ENCODE results near the gene TP63.
"Not testable (repeated sequence)": the region's sequence is repeated elsewhere in the genome, so short reads cannot be mapped to it uniquely, and the experiment has no call there.

Gene TP63

GRCh38 chr3:189734061-189734460, 102.9 kb downstream of the TP63 start:
- Histone ChIP-seq H3K4me3 (no peak overlapping the region), H3K9me3 (no peaks in the 10 kb centered on the region), H3K4me1 (no peaks in the 10 kb centered on the region), H3K27me3 (ENCODE audit: low read depth) (no peaks in the 10 kb centered on the region), H3K36me3 (replicated peaks) (no peaks in the 10 kb centered on the region)
- in situ Hi-C loops (cut with MboI; ENCODE audit: low sequenced_read_pairs), result no loop called here
- no peak for DNase-seq (ENCODE audit: low spot score in 2 of 2)

- no peaks in the 10 kb centered on the region for H3K4me1 ChIP-seq
- no peak for DNase-seq (ENCODE audit: low spot score in 2 of 2)
- in situ Hi-C loops (cut with MboI; ENCODE audit: low sequenced_read_pairs), result no loop called here
- no peaks in the 10 kb centered on the region for H3K27me3 ChIP-seq (ENCODE audit: low read depth)
- H3K36me3 ChIP-seq (replicated peaks), result no peaks in the 10 kb centered on the region
- H3K9me3 ChIP-seq, result no peaks in the 10 kb centered on the region
- H3K4me3 ChIP-seq, result no peak overlapping the region
Measured at GRCh38 chr3:189735913-189736312, 104.7 kb downstream of the TP63 start.

- in situ Hi-C loops (cut with MboI; ENCODE audit: low sequenced_read_pairs), result no loop called here
- H3K36me3 ChIP-seq (replicated peaks), result no peaks in the 10 kb centered on the region
- H3K4me1 ChIP-seq, result no peaks in the 10 kb centered on the region
Measured at GRCh38 chr3:189737071-189737470, 105.9 kb downstream of the TP63 start.

GRCh38 chr3:189737619-189738018, 106.4 kb downstream of the TP63 start:
- no peaks in the 10 kb centered on the region for H3K4me1 ChIP-seq
- no peaks in the 10 kb centered on the region for H3K36me3 ChIP-seq (replicated peaks)

More at GRCh38 chr3:189737071-189737470, 105.9 kb downstream of the TP63 start:
- no peak overlapping the region for H3K4me3 ChIP-seq
- no peak for DNase-seq (ENCODE audit: low spot score in 2 of 2)
- no peaks in the 10 kb centered on the region for H3K27me3 ChIP-seq (ENCODE audit: low read depth)
- H3K9me3 ChIP-seq, result no peaks in the 10 kb centered on the region

GRCh38 chr3:189739378-189739777, 108.2 kb downstream of the TP63 start:
- in situ Hi-C loops (cut with MboI; ENCODE audit: low sequenced_read_pairs), result no loop called here
- H3K9me3 ChIP-seq, result no peaks in the 10 kb centered on the region
- no peak overlapping the region for H3K4me3 ChIP-seq
- no peak for DNase-seq (ENCODE audit: low spot score in 2 of 2)
- H3K4me1 ChIP-seq, result no peaks in the 10 kb centered on the region
- no peaks in the 10 kb centered on the region for H3K27me3 ChIP-seq (ENCODE audit: low read depth)
- no peaks in the 10 kb centered on the region for H3K36me3 ChIP-seq (replicated peaks)

More at GRCh38 chr3:189737619-189738018, 106.4 kb downstream of the TP63 start:
- DNase-seq (ENCODE audit: low spot score in 2 of 2), result no peak
- in situ Hi-C loops (cut with MboI; ENCODE audit: low sequenced_read_pairs), result no loop called here
- no peaks in the 10 kb centered on the region for H3K9me3 ChIP-seq
- no peaks in the 10 kb centered on the region for H3K27me3 ChIP-seq (ENCODE audit: low read depth)
- no peak overlapping the region for H3K4me3 ChIP-seq

- no peak overlapping the region for H3K4me3 ChIP-seq
- no peaks in the 10 kb centered on the region for H3K27me3 ChIP-seq (ENCODE audit: low read depth)
- H3K36me3 ChIP-seq (replicated peaks), result no peaks in the 10 kb centered on the region
- DNase-seq (ENCODE audit: low spot score in 2 of 2), result no peak
- no peaks in the 10 kb centered on the region for H3K9me3 ChIP-seq
- H3K4me1 ChIP-seq, result no peaks in the 10 kb centered on the region
- in situ Hi-C loops (cut with MboI; ENCODE audit: low sequenced_read_pairs), result no loop called here
Measured at GRCh38 chr3:189740156-189740555, 109.0 kb downstream of the TP63 start.

GRCh38 chr3:189744235-189744634, 113.0 kb downstream of the TP63 start:
- in situ Hi-C loops (cut with MboI; ENCODE audit: low sequenced_read_pairs), result no loop called here
- DNase-seq (ENCODE audit: low spot score in 2 of 2), result peak in 1 of 2 experiments; percentile 15
- H3K4me3 ChIP-seq, result no peak overlapping the region

GRCh38 chr3:189745622-189746021, 114.4 kb downstream of the TP63 start:
- no peaks in the 10 kb centered on the region for H3K36me3 ChIP-seq (replicated peaks)
- H3K4me1 ChIP-seq, result no peaks in the 10 kb centered on the region
- no peak overlapping the region for H3K4me3 ChIP-seq
- in situ Hi-C loops (cut with MboI; ENCODE audit: low sequenced_read_pairs), result no loop called here
- DNase-seq (ENCODE audit: low spot score in 2 of 2), result no peak
- no peaks in the 10 kb centered on the region for H3K27me3 ChIP-seq (ENCODE audit: low read depth)
- no peaks in the 10 kb centered on the region for H3K9me3 ChIP-seq

More at GRCh38 chr3:189744235-189744634, 113.0 kb downstream of the TP63 start:
- H3K9me3 ChIP-seq, result no peaks in the 10 kb centered on the region
- H3K4me1 ChIP-seq, result no peaks in the 10 kb centered on the region
- H3K27me3 ChIP-seq (ENCODE audit: low read depth), result no peaks in the 10 kb centered on the region
- H3K36me3 ChIP-seq (replicated peaks), result no peaks in the 10 kb centered on the region

GRCh38 chr3:189748046-189748445, 116.9 kb downstream of the TP63 start:
- DNase-seq (ENCODE audit: low spot score in 2 of 2), result no peak
- Histone ChIP-seq H3K4me3 (no peak overlapping the region), H3K4me1 (no peaks in the 10 kb centered on the region), H3K9me3 (no peaks in the 10 kb centered on the region), H3K27me3 (ENCODE audit: low read depth) (no peaks in the 10 kb centered on the region), H3K36me3 (replicated peaks) (no peaks in the 10 kb centered on the region)
- in situ Hi-C loops (cut with MboI; ENCODE audit: low sequenced_read_pairs), result no loop called here

GRCh38 chr3:189750972-189751371, 119.8 kb downstream of the TP63 start:
- H3K4me1 ChIP-seq; H3K27me3 ChIP-seq (ENCODE audit: low read depth); DNase-seq (ENCODE audit: low spot score in 2 of 2); H3K36me3 ChIP-seq (replicated peaks); in situ Hi-C loops (cut with MboI; ENCODE audit: low sequenced_read_pairs); H3K4me3 ChIP-seq; H3K9me3 ChIP-seq: not testable (repeated sequence)

- in situ Hi-C loops (cut with MboI; ENCODE audit: low sequenced_read_pairs), result no loop called here
- Histone ChIP-seq H3K9me3 (no peaks in the 10 kb centered on the region), H3K36me3 (replicated peaks) (no peaks in the 10 kb centered on the region), H3K4me3 (no peak overlapping the region), H3K27me3 (ENCODE audit: low read depth) (no peaks in the 10 kb centered on the region), H3K4me1 (no peaks in the 10 kb centered on the region)
- no peak for DNase-seq (ENCODE audit: low spot score in 2 of 2)
Measured at GRCh38 chr3:189754356-189754755, 123.2 kb downstream of the TP63 start.

GRCh38 chr3:189756582-189757078, 125.4 kb downstream of the TP63 start:
- Histone ChIP-seq H3K4me3 (no peak overlapping the region), H3K27me3 (ENCODE audit: low read depth) (no peaks in the 10 kb centered on the region), H3K36me3 (replicated peaks) (no peaks in the 10 kb centered on the region), H3K4me1 (no peaks in the 10 kb centered on the region), H3K9me3 (no peaks in the 10 kb centered on the region)
- in situ Hi-C loops (cut with MboI; ENCODE audit: low sequenced_read_pairs), result no loop called here
- DNase-seq (ENCODE audit: low spot score in 2 of 2), result no peak

GRCh38 chr3:189758186-189758585, 127.0 kb downstream of the TP63 start:
- in situ Hi-C loops (cut with MboI; ENCODE audit: low sequenced_read_pairs), result no loop called here
- DNase-seq (ENCODE audit: low spot score in 2 of 2), result no peak

GRCh38 chr3:189766416-189766815, 135.2 kb downstream of the TP63 start:
- no peaks in the 10 kb centered on the region for H3K9me3 ChIP-seq
- in situ Hi-C loops (cut with MboI; ENCODE audit: low sequenced_read_pairs), result no loop called here
- no peak overlapping the region for H3K4me3 ChIP-seq

More at GRCh38 chr3:189758186-189758585, 127.0 kb downstream of the TP63 start:
- Histone ChIP-seq H3K4me1 (no peaks in the 10 kb centered on the region), H3K36me3 (replicated peaks) (no peaks in the 10 kb centered on the region), H3K4me3 (no peak overlapping the region), H3K27me3 (ENCODE audit: low read depth) (no peaks in the 10 kb centered on the region), H3K9me3 (no peaks in the 10 kb centered on the region)

GRCh38 chr3:189771842-189772450, 140.8 kb downstream of the TP63 start:
- Histone ChIP-seq H3K4me3 (no peak overlapping the region), H3K27me3 (ENCODE audit: low read depth) (no peaks in the 10 kb centered on the region), H3K9me3 (no peaks in the 10 kb centered on the region), H3K36me3 (replicated peaks) (no peaks in the 10 kb centered on the region), H3K4me1 (peaks cover 4% of the 10 kb centered on the region)
- no peak for DNase-seq (ENCODE audit: low spot score in 2 of 2)
- in situ Hi-C loops (cut with MboI; ENCODE audit: low sequenced_read_pairs), result no loop called here

More at GRCh38 chr3:189766416-189766815, 135.2 kb downstream of the TP63 start:
- H3K27me3 ChIP-seq (ENCODE audit: low read depth), result no peaks in the 10 kb centered on the region
- no peaks in the 10 kb centered on the region; the same call in 1 of the 2 replicates for H3K4me1 ChIP-seq
- no peak for DNase-seq (ENCODE audit: low spot score in 2 of 2)
- H3K36me3 ChIP-seq (replicated peaks), result no peaks in the 10 kb centered on the region
